Loucy (cell line): ENCODE results near the gene REEP1.

Source experiments
- H2AFZ ChIP-seq: fragments of 200-600 bp; sonication (generic); 2 replicates; pipeline ENCODE4 v1.6.0; 2016; ENCODE audit warnings: antibody characterized with exemption, mild to moderate bottlenecking, low read length, moderate library complexity
- H3F3A ChIP-seq: fragments of 200-600 bp; 2 replicates; pipeline ENCODE4 v1.6.0; 2016; ENCODE audit warnings: antibody characterized with exemption, low read depth, mild to moderate bottlenecking
- H3K27me3 ChIP-seq: fragments of 200-600 bp; sonication (generic); 2 replicates; pipeline ENCODE4 v1.6.1; 2014; ENCODE audit warnings: low read length, mild to moderate bottlenecking; ENCODE audit not compliant: insufficient read depth, poor library complexity, severe bottlenecking
- H3K36me3 ChIP-seq: fragments of 200-600 bp; sonication (generic); 2 replicates; pipeline ENCODE4 v1.6.1; 2016; ENCODE audit warnings: low read length; ENCODE audit not compliant: insufficient read depth
- H3K4me1 ChIP-seq: fragments of 200-600 bp; sonication (generic); 2 replicates; pipeline ENCODE4 v1.5.1; 2014; ENCODE audit warnings: low read length, mild to moderate bottlenecking; ENCODE audit not compliant: insufficient read depth, poor library complexity, severe bottlenecking
- H3K4me2 ChIP-seq: fragments of 200-600 bp; sonication (generic); 2 replicates; pipeline ENCODE4 v1.6.0; 2014; ENCODE audit warnings: antibody characterized with exemption, low read length, low read depth, mild to moderate bottlenecking; ENCODE audit not compliant: poor library complexity, severe bottlenecking
- H3K4me3 ChIP-seq: fragments of 200-600 bp; sonication (generic); 2 replicates; pipeline ENCODE4 v1.5.1; 2014; ENCODE audit warnings: low read length, mild to moderate bottlenecking, mixed read lengths; ENCODE audit not compliant: poor library complexity, severe bottlenecking
- H3K79me2 ChIP-seq: fragments of 200-600 bp; sonication (generic); 2 replicates; pipeline ENCODE4 v1.6.1; 2014; ENCODE audit warnings: low read length; ENCODE audit not compliant: insufficient read depth
- H3K9ac ChIP-seq: fragments of 200-600 bp; sonication (generic); 2 replicates; pipeline ENCODE4 v1.6.0; 2014; ENCODE audit warnings: mild to moderate bottlenecking, low read depth, low read length, moderate library complexity; ENCODE audit not compliant: poor library complexity, severe bottlenecking
- H3K9me2 ChIP-seq: fragments of 200-600 bp; sonication (generic); replicated peaks from 2 replicates; pipeline ENCODE4 v1.6.1; 2016; ENCODE audit warnings: low read depth, low read length, mixed read lengths
- H3K9me3 ChIP-seq: fragments of 200-600 bp; sonication (generic); 2 replicates; pipeline ENCODE4 v1.6.1; 2014; ENCODE audit warnings: mild to moderate bottlenecking, antibody characterized with exemption, low read length, low read depth; ENCODE audit not compliant: insufficient read depth
- H4K20me1 ChIP-seq: fragments of 200-600 bp; sonication (generic); 2 replicates; pipeline ENCODE4 v1.6.0; 2014; ENCODE audit warnings: antibody characterized with exemption, low read length, mild to moderate bottlenecking; ENCODE audit not compliant: insufficient read depth, poor library complexity, severe bottlenecking
- CTCF ChIP-seq: fragments of 200-600 bp; sonication (generic); conservative IDR thresholded peaks from 2 replicates; pipeline ENCODE4 v1.5.1; 2014; ENCODE audit warnings: mild to moderate bottlenecking, antibody characterized with exemption, low read length
- EZH2phosphoT487 ChIP-seq: fragments of 200-600 bp; IDR thresholded peaks from 2 replicates; pipeline ENCODE4 v1.6.1; 2018; ENCODE audit warnings: antibody characterized with exemption, mild to moderate bottlenecking, moderate library complexity, borderline replicate concordance

The REEP1 gene

DNA sequence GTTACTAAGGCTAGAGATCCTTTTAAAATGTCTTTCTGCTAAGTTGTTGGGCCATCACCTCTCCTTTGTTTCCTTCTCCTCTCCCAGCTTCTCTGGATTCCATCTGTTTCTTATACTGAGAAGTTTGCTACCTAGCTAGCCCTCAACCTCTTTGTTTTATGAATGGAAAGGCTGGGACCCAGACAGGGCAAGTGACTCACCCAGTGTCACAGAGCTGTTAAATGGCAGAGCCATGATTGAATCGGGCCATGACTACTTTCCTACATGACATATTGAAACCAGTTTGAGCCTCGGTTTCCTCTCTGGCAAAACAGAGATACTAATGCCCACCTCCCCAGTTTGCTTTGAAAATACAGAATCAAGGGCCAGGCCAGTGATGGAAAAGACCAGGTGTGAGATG lies 24.1 kb downstream of the REEP1 start:
- no peak for TF ChIP-seq CTCF
- no peak for TF ChIP-seq EZH2phosphoT487
- H3K9ac ChIP-seq: no peak overlapping the region
- no peaks in the 10 kb centered on the region for H3K27me3 ChIP-seq
- no peaks in the 10 kb centered on the region for H3K4me1 ChIP-seq
- H3K4me2 ChIP-seq: no peak overlapping the region
- no peaks in the 10 kb centered on the region for H3K36me3 ChIP-seq
- H4K20me1 ChIP-seq: no peaks in the 10 kb centered on the region
- H2AFZ ChIP-seq: no peak overlapping the region
- H3K9me3 ChIP-seq: no peaks in the 10 kb centered on the region
- H3K9me2 ChIP-seq: no peaks in the 10 kb centered on the region
- H3K79me2 ChIP-seq: no peaks in the 10 kb centered on the region
- no peaks in the 10 kb centered on the region for H3F3A ChIP-seq
- no peak overlapping the region for H3K4me3 ChIP-seq

GRCh38 chr2:86311879-86312278 lies 25.5 kb downstream of the REEP1 start:
- Histone ChIP-seq H3K79me2 (no peaks in the 10 kb centered on the region), H3F3A (no peaks in the 10 kb centered on the region), H3K27me3 (no peaks in the 10 kb centered on the region), H3K4me2 (no peak overlapping the region), H3K9me3 (no peaks in the 10 kb centered on the region), H2AFZ (no peak overlapping the region), H4K20me1 (no peaks in the 10 kb centered on the region), H3K4me3 (no peak overlapping the region), H3K9me2 (no peaks in the 10 kb centered on the region), H3K36me3 (no peaks in the 10 kb centered on the region), H3K4me1 (no peaks in the 10 kb centered on the region), H3K9ac (no peak overlapping the region)
- TF ChIP-seq CTCF: no peak
- no peak for TF ChIP-seq EZH2phosphoT487

- no peak for TF ChIP-seq CTCF
- no peak for TF ChIP-seq EZH2phosphoT487
- no peaks in the 10 kb centered on the region for H3K36me3 ChIP-seq
- H3K4me1 ChIP-seq: no peaks in the 10 kb centered on the region
- no peaks in the 10 kb centered on the region for H3K27me3 ChIP-seq
- no peak overlapping the region for H2AFZ ChIP-seq
- no peaks in the 10 kb centered on the region for H4K20me1 ChIP-seq
- H3K9me2 ChIP-seq: no peaks in the 10 kb centered on the region
- no peak overlapping the region for H3K4me3 ChIP-seq
- no peak overlapping the region for H3K4me2 ChIP-seq
- no peak overlapping the region for H3K9ac ChIP-seq
- no peaks in the 10 kb centered on the region for H3K9me3 ChIP-seq
- no peaks in the 10 kb centered on the region for H3K79me2 ChIP-seq
- no peaks in the 10 kb centered on the region for H3F3A ChIP-seq
These were observed 27.5 kb downstream of the REEP1 start for GRCh38 chr2:86309966-86310365.
